NT2/D1 (cell line): ENCODE measurements around the gene NOVA2.

Source experiments
- DNase-seq: peaks from one replicate; pipeline ENCODE4 v3.0.0-alpha.2; 2011; ENCODE audit warnings: low read depth, low spot score
- H3K27me3 ChIP-seq: 2 replicates; pipeline ENCODE4 v1.6.0; 2011; ENCODE audit warnings: mild to moderate bottlenecking; ENCODE audit not compliant: insufficient read length, insufficient read depth
- H3K36me3 ChIP-seq: 2 replicates; pipeline ENCODE4 v1.6.1; 2011; ENCODE audit warnings: mild to moderate bottlenecking, low read length, mixed read lengths; ENCODE audit not compliant: insufficient read depth, insufficient read length
- H3K4me1 ChIP-seq: 2 replicates; pipeline ENCODE4 v1.5.1; 2011; ENCODE audit not compliant: insufficient read depth, insufficient read length
- H3K4me3 ChIP-seq: 2 replicates; pipeline ENCODE4 v1.5.1; 2011; ENCODE audit warnings: low read depth; ENCODE audit not compliant: insufficient read length
- H3K9ac ChIP-seq: 2 replicates; pipeline ENCODE4 v1.6.0; 2011; ENCODE audit warnings: low read depth; ENCODE audit not compliant: insufficient read length
- H3K9me3 ChIP-seq: 2 replicates; pipeline ENCODE4 v1.5.1; 2011; ENCODE audit warnings: mild to moderate bottlenecking, low read length; ENCODE audit not compliant: insufficient read depth
- SUZ12 ChIP-seq: IDR thresholded peaks from 2 replicates; pipeline ENCODE4 v1.6.1; 2011; ENCODE audit not compliant: insufficient read length, insufficient read depth; ENCODE audit errors: extremely low read depth
- YY1 ChIP-seq: IDR thresholded peaks from 2 replicates; pipeline ENCODE4 v1.6.1; 2011; ENCODE audit not compliant: insufficient read length, insufficient read depth
- ZNF274 ChIP-seq: IDR thresholded peaks from 2 replicates; pipeline ENCODE4 v1.6.1; 2011; ENCODE audit warnings: mild to moderate bottlenecking, low read depth, low read length

NOVA2 gene

DNA sequence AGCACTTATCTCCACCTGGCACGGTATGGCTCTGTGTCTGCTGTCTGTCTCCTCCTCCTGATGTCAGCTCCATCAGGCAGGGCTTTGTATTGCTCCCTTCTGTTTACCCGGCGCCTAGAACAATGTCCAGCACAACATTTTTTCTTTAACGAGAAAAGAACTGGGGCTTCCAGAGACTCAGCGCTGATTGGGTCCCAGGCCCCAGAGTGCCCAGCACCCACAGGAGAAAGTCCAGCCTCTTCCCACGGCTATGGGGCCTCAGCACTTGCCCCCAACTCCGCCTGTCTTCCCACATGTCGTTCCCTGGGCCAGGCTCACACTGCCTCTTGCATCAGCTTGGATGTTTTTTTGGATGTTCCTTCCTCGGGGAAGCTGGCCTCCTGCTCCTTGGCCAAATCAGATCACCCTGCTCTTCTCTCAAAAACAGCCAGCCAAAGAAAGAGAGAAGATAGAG is 78.1 kb downstream of the NOVA2 start:
- DNase-seq, result no peak
- Histone ChIP-seq H3K4me3 (no peak overlapping the region), H3K36me3 (peaks cover 3% of the 10 kb centered on the region), H3K4me1 (peaks cover 3% of the 10 kb centered on the region), H3K9ac (no peak overlapping the region), H3K9me3 (no peaks in the 10 kb centered on the region), H3K27me3 (peaks cover 7% of the 10 kb centered on the region)
- no peak for TF ChIP-seq ZNF274
- TF ChIP-seq YY1, result no peak
- no peak for TF ChIP-seq SUZ12

DNA sequence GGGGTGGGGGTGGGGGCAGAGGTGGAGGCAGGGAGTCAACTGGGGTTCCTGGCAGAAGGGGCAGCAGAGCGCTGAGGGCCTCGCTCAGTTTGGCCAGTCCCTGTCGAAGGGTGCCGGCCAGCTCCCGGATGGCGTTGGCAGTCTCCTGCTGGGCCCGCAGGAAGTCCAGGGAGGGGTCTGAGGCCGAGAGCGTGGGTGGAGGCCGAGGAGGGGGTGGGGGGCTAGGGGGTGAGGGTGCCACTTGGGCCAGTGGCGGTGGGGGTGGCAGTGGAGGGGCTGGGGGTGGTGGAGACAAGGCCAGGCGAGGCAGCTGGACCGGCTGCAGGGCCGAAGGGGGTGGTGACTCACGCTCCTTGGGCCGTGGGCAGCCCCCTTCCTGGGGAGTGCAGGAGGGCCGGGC is 82.8 kb downstream of the NOVA2 start:
- no peaks in the 10 kb centered on the region for H3K9me3 ChIP-seq

DNA sequence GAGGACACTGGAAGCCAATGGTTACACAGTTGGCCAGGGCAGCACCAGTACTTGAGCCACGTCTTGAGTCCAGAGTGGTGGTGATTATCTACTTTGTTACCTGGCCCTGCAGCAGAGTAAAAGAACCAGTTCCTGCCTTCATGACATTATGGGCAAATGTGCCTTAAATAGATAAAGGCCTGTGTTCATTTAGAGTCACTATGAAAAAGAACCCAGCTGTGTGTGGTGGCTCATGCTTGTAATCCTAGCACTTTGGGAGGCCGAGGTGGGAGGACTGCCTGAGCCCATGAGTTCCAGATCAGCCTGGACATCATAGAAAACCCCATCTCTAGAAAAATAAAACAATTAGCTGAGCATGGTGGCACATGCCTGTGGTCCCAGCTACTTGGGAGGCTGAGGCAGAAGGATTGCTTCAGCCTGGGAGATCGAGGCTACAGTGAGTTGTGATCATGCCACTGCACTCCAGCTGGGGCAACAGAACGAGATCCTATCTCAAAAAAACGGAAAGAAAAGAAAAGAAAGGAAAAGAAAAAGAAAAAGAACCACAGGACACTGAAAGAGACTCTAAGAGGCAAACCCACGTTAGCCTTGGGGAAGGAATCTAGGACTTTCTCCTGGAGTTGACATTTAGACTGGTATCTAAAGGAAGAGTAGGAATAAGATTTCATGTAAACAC is 84.3 kb downstream of the NOVA2 start:
- Histone ChIP-seq H3K4me3 (no peak overlapping the region), H3K27me3 (no peaks in the 10 kb centered on the region), H3K4me1 (peaks cover 4% of the 10 kb centered on the region), H3K9me3 (no peaks in the 10 kb centered on the region; the same call in 1 of the 2 replicates), H3K36me3 (peaks cover 7% of the 10 kb centered on the region), H3K9ac (no peak overlapping the region)
- TF ChIP-seq YY1 (no peak), ZNF274 (no peak), SUZ12 (no peak)
- DNase-seq, result no peak

More for the DNA sequence above, 82.8 kb downstream of the NOVA2 start:
- Histone ChIP-seq H3K4me1 (peaks cover 3% of the 10 kb centered on the region), H3K27me3 (no peaks in the 10 kb centered on the region), H3K36me3 (no peaks in the 10 kb centered on the region), H3K4me3 (no peak overlapping the region), H3K9ac (no peak overlapping the region)
- TF ChIP-seq ZNF274, result no peak
- TF ChIP-seq SUZ12, result no peak
- TF ChIP-seq YY1, result no peak
- DNase-seq, result no peak

DNA sequence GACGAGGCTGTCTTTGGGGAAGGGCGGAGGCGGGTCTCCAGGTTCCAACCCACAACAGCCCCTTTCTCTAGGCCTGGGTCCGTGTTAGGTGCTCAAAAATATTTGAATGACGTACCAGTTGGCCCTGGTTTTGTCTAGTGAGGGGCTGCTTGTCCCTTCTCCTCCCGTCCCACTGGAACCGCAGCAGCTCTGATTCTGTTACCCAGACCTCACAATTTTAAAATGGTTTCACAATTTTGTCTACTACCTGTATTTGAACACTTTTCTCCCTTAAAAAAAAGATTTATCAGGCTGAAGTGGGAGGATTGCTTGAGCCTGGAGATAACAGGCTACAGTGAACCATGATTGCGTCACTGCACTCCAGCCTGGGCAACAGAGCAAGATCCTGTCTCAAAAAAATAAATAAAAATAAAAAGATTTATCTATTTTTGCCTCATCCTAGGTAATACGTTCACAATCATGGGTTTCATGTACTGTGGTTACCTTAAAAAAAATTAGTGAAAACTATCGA is 86.4 kb downstream of the NOVA2 start:
- Histone ChIP-seq H3K9ac (peak overlapping the region; percentile 80), H3K4me1 (peaks cover 11% of the 10 kb centered on the region), H3K36me3 (peaks cover 15% of the 10 kb centered on the region), H3K9me3 (no peaks in the 10 kb centered on the region; the same call in 1 of the 2 replicates), H3K4me3 (peak overlapping the region; percentile 83), H3K27me3 (no peaks in the 10 kb centered on the region)
- TF ChIP-seq YY1 (no peak), ZNF274 (no peak), SUZ12 (no peak)
- DNase-seq, result no peak

DNA sequence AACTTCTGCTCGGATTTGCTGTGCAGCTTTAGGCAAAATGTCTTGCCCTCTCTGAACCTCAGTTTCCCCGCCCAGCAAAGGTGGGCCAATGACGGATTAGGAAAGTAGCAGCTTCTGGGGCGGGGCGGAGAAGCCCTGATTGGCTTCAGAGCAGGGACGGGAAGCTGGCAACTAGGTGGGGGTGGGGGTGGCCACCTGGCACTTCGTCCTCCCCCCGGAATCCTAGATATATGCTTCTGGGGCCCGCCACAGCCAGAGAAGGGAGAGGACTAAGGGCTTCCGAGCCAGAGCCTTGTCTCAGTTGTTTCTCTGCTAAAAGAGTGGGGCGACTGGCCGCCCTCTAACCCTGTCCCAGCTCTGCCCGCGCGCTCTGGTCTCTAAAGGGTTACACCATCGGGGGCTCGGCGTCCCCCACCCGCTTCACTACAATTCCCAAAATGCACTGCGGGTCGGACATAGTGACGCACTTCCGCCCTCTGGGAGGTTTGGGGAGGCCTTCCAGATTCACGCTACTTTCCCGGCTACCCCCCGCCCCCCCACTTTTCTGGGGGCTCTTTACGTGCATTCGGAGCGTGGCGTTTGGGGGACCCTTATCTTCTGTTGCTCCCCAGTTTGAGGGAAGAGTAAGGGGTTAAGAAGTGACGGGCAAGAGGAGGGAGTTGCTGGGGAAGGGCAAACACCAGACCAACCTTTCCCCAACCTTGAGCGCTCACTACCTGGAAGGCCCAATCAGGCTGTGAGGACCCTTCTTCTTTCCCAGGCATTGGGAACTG is 87.1 kb downstream of the NOVA2 start:
- TF ChIP-seq SUZ12 (no peak), ZNF274 (no peak), YY1 (no peak)
- H3K9me3 ChIP-seq, result no peaks in the 10 kb centered on the region; the same call in 1 of the 2 replicates
- peak; percentile 70 for DNase-seq
- peak overlapping the region; percentile 80 for H3K9ac ChIP-seq
- peaks cover 15% of the 10 kb centered on the region for H3K36me3 ChIP-seq
- H3K4me1 ChIP-seq, result peaks cover 13% of the 10 kb centered on the region
- peak overlapping the region; percentile 83 for H3K4me3 ChIP-seq
- no peaks in the 10 kb centered on the region for H3K27me3 ChIP-seq

DNA sequence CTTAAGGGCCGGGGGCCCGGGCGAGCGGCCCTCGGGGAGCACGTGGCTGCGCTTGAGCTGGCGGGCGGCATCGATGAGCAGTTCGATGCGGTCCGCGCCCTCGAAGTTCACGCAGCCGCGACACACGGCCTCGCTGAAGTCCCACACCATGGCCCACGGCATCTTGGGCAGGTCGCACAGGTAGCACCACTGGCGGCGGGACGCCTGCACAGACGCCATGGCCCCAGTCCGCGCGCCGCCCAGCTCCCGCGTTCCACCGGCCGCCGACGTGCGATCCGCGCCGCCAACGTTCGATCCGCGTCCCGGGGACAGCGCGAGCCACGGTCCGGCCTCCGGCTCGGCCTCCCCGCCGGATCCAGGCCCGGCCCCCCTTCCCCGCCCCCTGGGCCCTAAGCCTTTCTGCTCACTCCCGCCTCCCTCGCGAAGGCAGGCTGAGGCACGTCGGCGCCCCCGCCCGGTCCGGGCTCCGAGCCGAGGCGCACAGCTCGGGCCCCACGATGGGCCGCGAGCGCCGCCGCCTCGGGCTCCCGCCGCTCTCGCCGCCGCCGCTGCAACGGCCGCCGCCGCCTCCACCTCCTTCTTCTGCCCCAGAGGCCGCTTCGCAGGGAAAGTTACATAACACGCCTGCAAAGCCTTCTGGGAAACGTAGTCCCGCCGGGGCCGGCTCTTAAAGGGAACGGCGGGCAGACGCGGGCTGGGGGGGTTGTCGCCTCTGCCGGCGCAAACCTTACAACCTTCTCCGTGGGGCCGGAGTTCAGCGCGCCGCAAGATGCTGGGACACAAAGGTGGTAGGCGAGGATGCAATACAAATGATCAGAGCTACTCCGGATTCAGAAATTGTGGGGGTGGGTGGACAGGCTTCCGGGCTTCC is 87.9 kb downstream of the NOVA2 start, which contains the start of gene IRF2BP1:
TSS of gene IRF2BP1 (minus strand) at position 586 of the 871 bp plus-strand sequence. CDS start at position 219, 367 bp downstream.
- Histone ChIP-seq H3K36me3 (peaks cover 15% of the 10 kb centered on the region), H3K27me3 (no peaks in the 10 kb centered on the region), H3K9me3 (no peaks in the 10 kb centered on the region; the same call in 1 of the 2 replicates), H3K9ac (peak within 1 kb of the TSS; percentile 92), H3K4me1 (peaks cover 16% of the 10 kb centered on the region), H3K4me3 (peak within 1 kb of the TSS; percentile 83)
- TF ChIP-seq ZNF274 (no peak), YY1 (no peak), SUZ12 (no peak)
- peak; percentile 77 for DNase-seq
